ENCODE results near the gene CST9.

- TF ChIP-seq, protein P1, sequence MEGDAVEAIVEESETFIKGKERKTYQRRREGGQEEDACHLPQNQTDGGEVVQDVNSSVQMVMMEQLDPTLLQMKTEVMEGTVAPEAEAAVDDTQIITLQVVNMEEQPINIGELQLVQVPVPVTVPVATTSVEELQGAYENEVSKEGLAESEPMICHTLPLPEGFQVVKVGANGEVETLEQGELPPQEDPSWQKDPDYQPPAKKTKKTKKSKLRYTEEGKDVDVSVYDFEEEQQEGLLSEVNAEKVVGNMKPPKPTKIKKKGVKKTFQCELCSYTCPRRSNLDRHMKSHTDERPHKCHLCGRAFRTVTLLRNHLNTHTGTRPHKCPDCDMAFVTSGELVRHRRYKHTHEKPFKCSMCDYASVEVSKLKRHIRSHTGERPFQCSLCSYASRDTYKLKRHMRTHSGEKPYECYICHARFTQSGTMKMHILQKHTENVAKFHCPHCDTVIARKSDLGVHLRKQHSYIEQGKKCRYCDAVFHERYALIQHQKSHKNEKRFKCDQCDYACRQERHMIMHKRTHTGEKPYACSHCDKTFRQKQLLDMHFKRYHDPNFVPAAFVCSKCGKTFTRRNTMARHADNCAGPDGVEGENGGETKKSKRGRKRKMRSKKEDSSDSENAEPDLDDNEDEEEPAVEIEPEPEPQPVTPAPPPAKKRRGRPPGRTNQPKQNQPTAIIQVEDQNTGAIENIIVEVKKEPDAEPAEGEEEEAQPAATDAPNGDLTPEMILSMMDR (IDR thresholded peaks at IDR 0.05) = no peak
- TF ChIP-seq POLR2A (IDR thresholded peaks at IDR 0.05) = no peak
Observed at GRCh38 chr20:23638309-23638708, 32.6 kb upstream of the CST9 start.
